Epidermal melanocyte (primary cell): ENCODE results near the gene AADACL3.

Source experiments
- DNase-seq: peaks from one replicate; pipeline ENCODE4 v3.0.0; 2011; ENCODE audit warnings: low spot score; ENCODE audit not compliant: insufficient read length

The AADACL3 gene

DNA sequence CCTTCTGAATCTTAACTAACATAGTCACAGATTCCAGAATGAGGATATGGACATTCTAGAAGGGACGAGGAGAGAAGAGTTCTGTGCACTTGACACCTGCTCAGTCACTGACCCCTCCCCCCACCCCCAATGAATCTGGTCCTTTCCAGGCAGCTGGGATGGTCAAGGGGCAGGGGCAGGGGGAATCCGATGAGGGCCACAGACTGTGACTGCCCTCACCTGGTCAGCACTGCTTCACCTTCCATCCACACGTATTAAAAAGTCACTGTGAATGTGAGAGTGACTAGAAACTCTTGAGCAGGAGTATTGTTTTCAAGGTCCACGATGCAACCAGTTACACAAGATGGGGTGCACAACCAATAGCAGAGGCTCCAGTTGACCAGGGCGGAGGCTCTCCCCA is 48.1 kb downstream of the AADACL3 start:
- DNase-seq, result no peak

DNA sequence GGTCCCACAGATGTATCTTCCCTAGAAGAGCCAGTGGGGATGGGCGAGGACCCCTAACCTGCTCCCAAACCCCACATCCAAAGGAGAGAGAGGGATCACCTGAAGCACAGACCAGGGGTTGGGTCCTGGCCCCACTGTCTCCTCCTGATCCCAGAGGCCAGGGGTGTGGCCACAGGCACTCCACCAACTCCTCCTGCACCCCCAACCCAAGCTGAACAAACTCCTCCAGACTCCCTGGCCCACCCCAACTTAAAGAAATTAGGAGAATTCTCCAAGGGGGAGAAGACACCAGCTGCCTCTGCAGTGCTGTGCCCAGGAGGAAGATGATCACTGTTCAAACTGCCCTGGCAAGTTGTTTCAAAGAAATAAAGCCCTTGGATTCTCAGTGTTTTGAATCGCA is 53.1 kb downstream of the AADACL3 start:
- DNase-seq, result no peak

DNA sequence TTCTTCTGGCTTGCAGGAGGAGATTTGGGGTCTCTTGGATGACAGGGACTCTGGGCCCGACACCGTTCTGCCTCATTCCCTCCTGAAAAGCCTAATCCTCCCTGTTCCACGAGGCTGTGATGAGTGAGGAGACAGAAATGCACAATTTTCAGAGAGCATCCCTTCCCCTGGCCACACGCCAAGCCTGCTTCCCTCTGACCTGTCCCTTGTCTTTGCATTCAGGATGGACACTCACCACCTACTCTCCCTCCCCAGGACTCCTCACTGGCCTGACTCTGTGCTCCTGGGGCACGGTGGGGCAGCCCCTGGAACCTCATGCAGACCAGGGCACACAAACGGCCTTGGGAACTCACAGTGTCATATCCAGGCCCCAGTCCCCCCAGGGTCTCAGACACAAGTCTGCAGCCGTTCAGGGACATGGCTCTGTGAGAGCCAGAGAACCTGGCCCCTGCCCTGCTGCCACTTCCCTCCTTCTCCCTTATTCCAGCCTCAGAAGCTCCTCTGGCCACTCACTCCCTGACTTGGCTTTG is 54.1 kb downstream of the AADACL3 start:
- no peak for DNase-seq

DNA sequence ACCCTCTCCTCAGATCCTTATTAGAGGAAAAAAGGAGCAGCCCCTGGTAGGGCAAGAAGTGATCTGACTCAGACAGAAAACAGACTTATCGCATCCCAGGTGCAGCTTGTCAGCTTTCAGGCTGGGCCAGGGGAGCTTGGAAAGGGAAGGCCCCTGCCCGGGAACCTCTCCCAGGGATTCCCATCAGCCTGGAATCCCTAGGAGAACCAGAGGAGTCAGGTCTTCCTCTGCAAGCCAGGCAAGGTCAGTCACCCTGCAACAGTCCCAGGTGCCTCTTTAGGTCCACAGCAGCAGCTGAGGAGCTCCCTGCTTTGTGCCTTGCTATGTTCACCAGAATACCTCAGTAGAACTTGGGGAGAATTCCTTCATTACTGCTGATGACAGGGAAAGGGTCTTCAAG is 54.7 kb downstream of the AADACL3 start:
- no peak for DNase-seq

DNA sequence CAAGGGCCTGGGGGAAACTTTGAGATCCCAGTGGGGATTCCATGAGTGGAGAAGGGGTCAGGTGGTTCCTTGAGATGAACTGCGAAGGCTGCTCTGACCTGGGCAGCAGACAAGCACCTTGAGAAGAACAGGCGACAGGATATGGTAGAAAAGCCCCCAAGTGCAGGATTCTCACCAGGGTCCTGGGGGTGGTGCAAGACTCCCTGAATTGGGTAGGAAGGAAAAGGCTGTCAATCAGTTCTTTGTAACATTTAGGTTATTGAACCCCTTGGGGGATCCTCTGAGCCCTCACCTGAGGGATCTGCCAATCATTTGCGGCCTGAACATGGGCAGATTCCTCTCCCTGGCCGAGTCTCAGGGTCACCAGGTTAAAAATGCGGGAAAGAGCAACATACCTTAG is 55.3 kb downstream of the AADACL3 start:
- DNase-seq, result no peak

DNA sequence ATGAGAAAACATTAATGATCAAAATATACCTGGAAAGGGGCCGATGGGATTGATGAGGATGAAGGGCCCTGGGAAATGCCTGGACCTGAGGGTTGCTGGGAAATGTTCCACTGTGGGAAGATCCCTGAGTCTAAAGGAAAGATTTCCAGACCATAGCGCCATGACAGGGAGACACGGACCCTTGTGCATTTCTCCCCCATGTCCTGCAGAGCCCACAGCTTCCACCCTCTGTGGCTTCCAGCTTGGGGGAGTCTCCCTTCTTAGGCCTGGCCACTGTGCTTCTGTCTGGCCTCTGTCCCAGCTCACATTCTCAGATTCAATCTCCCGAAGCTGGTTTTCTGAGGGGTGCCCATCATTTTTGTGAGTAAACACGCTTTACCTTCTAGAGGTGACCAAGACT is 56.6 kb downstream of the AADACL3 start:
- no peak for DNase-seq

DNA sequence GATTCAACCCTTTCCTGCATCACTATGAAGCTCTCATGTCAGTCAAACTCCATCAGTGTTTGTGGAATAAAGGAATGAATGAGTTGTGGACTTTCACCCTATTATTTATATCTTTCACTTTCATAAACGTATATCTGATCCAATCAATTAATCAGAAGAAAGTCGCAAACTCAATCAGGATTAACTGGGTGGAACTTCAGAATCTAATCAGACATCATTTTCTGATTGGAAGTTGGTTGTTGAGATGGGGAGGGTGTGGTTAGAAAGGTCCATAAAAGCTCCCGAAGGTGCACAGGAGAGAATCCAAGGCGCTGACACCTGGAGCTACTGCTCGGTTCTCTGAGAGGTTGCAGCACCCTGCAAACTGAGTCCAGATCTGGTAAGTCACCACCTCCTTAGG is 57.5 kb downstream of the AADACL3 start, which contains the start of gene PRAMEF12:
PRAMEF12 (plus strand) TSS at position 301 of the 400 bp plus-strand sequence. CDS start 1,130 bp downstream, outside the sequence.
- DNase-seq, result no peak

DNA sequence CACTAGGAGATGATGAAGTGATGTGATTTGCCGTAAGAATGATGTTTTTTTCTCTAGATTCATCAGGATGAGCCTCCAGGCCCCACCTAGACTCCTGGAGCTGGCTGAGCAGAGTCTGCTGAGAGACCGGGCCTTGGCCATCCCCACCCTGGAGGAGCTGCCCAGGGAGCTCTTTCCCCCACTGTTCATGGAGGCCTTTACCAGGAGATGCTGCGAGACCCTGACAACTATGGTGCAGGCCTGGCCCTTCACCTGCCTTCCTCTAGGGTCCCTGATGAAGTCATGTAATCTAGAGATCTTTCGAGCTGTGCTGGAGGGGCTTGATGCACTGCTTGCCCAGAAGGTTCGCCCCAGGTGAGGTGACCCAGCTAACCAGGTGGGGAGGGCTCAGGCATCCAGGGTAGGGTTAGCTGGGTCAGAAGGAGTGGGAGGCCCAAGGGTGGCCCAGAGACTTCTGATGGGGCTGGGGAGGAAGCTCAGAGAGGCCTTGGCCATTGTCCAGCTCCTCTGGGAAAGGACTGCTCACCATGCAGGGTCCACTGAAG is 59.0 kb downstream of the AADACL3 start:
- DNase-seq, result no peak

DNA sequence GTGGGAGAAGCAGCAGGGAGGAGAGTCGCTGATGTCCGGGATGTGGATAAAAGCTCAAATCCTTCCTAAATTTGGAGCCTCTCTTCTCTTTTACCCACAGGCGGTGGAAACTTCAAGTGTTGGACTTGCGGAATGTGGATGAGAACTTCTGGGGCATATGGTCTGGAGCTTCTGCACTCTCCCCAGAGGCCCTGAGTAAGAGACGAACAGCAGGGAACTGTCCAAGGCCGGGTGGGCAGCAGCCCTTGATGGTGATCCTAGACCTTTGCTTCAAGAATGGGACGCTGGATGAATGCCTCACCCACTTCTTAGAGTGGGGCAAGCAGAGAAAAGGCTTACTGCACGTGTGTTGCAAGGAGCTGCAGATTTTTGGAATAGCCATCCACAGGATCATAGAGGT is 59.5 kb downstream of the AADACL3 start:
- DNase-seq, result no peak

DNA sequence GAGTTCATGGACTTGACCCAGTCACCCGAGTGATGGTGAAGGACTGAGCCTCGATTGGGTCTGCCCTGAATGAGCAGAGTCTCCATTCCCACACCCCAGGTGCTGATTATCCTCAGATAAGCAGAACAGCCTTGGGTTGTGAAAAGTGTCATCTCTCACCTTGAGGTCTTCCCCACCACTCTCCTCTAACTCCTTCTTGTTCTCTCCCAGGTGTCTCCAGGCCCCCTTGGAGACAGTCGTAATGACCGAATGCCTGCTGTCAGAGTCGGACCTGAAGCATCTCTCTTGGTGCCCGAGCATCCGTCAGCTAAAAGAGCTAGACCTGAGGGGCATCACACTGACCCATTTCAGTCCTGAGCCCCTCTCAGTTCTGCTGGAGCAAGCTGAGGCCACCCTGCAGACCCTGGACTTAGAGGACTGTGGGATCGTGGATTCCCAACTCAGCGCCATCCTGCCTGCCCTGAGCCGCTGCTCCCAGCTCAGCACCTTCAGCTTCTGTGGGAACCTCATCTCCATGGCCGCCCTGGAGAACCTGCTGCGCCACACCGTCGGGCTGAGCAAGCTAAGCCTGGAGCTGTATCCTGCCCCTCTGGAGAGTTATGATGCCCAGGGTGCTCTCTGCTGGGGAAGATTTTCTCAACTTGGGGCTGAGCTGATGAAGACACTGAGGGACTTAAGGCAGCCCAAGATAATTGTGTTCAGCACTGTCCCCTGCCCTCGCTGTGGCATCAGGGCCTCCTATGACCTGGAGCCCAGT is 61.1 kb downstream of the AADACL3 start:
- DNase-seq, result no peak
